Activated CD4-positive, alpha-beta T cell treated with anti-CD3 and anti-CD28 coated beads, Interleukin-2, amount 10 ng/mL, durations not matched to agents 7 days and 5 days (primary cell): ENCODE results near the gene MISP. TPM values are rescaled to one million over a fixed set of nuclear protein-coding genes. Genes with fewer than 3 reads are reported as not detected.
A peak's percentile ranks its signal among the peaks of the same experiment; 100 is the strongest.

Experiments
- CTCF ChIA-PET: fragments of 350-600 bp; sonication (Branson Sonifier 250); formaldehyde crosslinking; loops from one replicate; lab custom pipeline; 2021; ENCODE audit warnings: antibody characterized with exemption; lab: Charles Lee
- POLR2A ChIA-PET: fragments of 350-600 bp; sonication (Branson Sonifier 250); formaldehyde crosslinking; loops from one replicate; lab custom pipeline; 2021; ENCODE audit warnings: antibody characterized with exemption; lab: Charles Lee
- DNase-seq: peaks from one replicate; pipeline ENCODE4 v3.0.0-alpha.2; 2020
- H3K27ac Mint-ChIP-seq: one replicate; pipeline ENCODE4 v1.8.0; 2021; ENCODE audit warnings: mild to moderate bottlenecking, moderate library complexity, mixed read lengths
- H3K27me3 Mint-ChIP-seq: one replicate; pipeline ENCODE4 v1.8.0; 2021; ENCODE audit warnings: mixed read lengths
- H3K36me3 Mint-ChIP-seq: one replicate; pipeline ENCODE4 v1.8.0; 2021; ENCODE audit warnings: low read depth, mixed read lengths
- H3K4me1 Mint-ChIP-seq: one replicate; pipeline ENCODE4 v1.8.0; 2021; ENCODE audit warnings: mixed read lengths
- H3K4me3 Mint-ChIP-seq: one replicate; pipeline ENCODE4 v1.8.0; 2021; ENCODE audit warnings: mild to moderate bottlenecking, moderate library complexity, mixed read lengths
- H3K9me3 Mint-ChIP-seq: one replicate; pipeline ENCODE4 v1.8.0; 2021; ENCODE audit warnings: mixed read lengths
- microRNA-seq: library from miRNA; unstranded; fragments of <30 nt; microRNA quantifications from one replicate; pipeline ENCODE4 v1.2.0, GENCODE V29; 2021; ENCODE audit warnings: borderline microRNAs expressed, borderline replicate concordance
- total RNA-seq, 2 experiments: library from RNA; stranded (reverse); gene quantifications; one replicate each; pipeline ENCODE4 v1.2.3, GENCODE V29; 2021

MISP gene
- total RNA-seq, 2 experiments from 2014 or later: not detected

DNA sequence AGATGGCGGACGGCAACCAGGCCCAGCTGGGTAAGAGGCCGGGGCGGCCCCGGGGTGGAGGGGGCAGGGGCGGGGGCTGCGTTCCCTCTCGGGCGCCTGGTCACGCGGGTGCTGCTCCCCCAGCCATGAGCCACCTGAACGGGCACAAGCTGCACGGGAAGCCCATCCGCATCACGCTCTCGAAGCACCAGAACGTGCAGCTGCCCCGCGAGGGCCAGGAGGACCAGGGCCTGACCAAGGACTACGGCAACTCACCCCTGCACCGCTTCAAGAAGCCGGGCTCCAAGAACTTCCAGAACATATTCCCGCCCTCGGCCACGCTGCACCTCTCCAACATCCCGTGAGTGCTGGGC lies 57.5 kb downstream of the MISP start:
- Mint-ChIP-seq H3K36me3 (peaks cover 51% of the 10 kb centered on the region), H3K27ac (no peak overlapping the region), H3K27me3 (no peaks in the 10 kb centered on the region), H3K9me3 (no peaks in the 10 kb centered on the region), H3K4me3 (no peak overlapping the region), H3K4me1 (peaks cover 7% of the 10 kb centered on the region)
- POLR2A ChIA-PET: no interaction called here
- CTCF ChIA-PET: interaction anchor here (1.4 to 1.8 kb wide), 2 partner anchors 9 to 29 kb away, joined by 3 to 6 read pairs; no protein-coding TSS in a partner anchor
- no peak for DNase-seq

DNA sequence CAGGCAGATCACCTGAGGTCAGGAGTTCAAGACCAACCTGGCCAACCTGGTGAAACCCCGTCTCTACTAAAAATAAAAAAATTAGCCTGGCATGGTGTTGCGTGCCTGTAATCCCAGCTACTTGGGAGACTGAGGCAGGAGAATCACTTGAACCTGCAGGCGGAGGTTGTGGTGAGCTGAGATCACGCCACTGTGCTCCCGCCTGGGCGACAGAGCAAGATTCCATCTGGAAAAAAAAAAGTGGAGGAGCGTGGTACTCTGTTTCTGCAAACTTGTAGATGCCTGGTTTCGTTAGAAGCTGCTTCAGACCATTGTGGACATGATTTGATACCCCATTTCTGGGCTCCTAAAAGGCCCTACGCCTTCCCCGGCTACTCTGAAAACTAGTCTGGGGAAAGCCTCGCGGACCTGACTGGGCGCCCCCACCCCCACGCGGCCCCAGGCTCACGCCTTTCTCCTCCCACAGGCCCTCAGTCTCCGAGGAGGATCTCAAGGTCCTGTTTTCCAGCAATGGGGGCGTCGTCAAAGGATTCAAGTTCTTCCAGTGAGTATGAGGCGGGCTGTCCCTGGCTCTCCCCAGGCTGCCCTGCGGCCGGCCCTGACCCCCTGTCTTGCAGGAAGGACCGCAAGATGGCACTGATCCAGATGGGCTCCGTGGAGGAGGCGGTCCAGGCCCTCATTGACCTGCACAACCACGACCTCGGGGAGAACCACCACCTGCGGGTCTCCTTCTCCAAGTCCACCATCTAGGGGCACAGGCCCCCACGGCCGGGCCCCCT lies 59.4 kb downstream of the MISP start:
- Mint-ChIP-seq H3K4me3 (no peak overlapping the region), H3K27me3 (no peaks in the 10 kb centered on the region), H3K27ac (no peak overlapping the region), H3K4me1 (peaks cover 4% of the 10 kb centered on the region), H3K36me3 (peaks cover 52% of the 10 kb centered on the region), H3K9me3 (no peaks in the 10 kb centered on the region)
- ChIA-PET CTCF (interaction anchor here (0.6 to 0.7 kb wide), 2 partner anchors 21 to 238 kb away, joined by 4 to 5 read pairs; no protein-coding TSS in a partner anchor), POLR2A (no interaction called here)
- DNase-seq: no peak

DNA sequence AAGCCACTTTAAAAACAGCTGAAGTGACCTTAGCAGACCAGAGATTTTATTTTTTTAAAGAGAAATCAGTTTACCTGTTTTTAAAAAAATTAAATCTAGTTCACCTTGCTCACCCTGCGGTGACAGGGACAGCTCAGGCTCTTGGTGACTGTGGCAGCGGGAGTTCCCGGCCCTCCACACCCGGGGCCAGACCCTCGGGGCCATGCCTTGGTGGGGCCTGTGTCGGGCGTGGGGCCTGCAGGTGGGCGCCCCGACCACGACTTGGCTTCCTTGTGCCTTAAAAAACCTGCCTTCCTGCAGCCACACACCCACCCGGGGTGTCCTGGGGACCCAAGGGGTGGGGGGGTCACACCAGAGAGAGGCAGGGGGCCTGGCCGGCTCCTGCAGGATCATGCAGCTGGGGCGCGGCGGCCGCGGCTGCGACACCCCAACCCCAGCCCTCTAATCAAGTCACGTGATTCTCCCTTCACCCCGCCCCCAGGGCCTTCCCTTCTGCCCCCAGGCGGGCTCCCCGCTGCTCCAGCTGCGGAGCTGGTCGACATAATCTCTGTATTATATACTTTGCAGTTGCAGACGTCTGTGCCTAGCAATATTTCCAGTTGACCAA lies 60.1 kb downstream of the MISP start:
- H3K27ac Mint-ChIP-seq: no peak overlapping the region
- DNase-seq: no peak
- CTCF ChIA-PET: interaction anchor here (0.7 to 1.1 kb wide), 2 partner anchors 9 to 22 kb away, joined by 3 to 5 read pairs; no protein-coding TSS in a partner anchor
- peaks cover 55% of the 10 kb centered on the region for H3K36me3 Mint-ChIP-seq
- POLR2A ChIA-PET: no interaction called here
- peaks cover 2% of the 10 kb centered on the region for H3K9me3 Mint-ChIP-seq
- no peak overlapping the region for H3K4me3 Mint-ChIP-seq
- H3K27me3 Mint-ChIP-seq: no peaks in the 10 kb centered on the region
- H3K4me1 Mint-ChIP-seq: peaks cover 4% of the 10 kb centered on the region

DNA sequence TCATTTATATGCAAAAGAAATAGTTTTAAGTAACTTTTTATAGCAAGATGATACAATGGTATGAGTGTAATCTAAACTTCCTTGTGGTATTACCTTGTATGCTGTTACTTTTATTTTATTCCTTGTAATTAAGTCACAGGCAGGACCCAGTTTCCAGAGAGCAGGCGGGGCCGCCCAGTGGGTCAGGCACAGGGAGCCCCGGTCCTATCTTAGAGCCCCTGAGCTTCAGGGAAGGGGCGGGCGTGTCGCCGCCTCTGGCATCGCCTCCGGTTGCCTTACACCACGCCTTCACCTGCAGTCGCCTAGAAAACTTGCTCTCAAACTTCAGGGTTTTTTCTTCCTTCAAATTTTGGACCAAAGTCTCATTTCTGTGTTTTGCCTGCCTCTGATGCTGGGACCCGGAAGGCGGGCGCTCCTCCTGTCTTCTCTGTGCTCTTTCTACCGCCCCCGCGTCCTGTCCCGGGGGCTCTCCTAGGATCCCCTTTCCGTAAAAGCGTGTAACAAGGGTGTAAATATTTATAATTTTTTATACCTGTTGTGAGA lies 60.7 kb downstream of the MISP start:
- H3K4me1 Mint-ChIP-seq: peaks cover 4% of the 10 kb centered on the region
- H3K36me3 Mint-ChIP-seq: peaks cover 60% of the 10 kb centered on the region
- ChIA-PET CTCF (interaction anchor here (1.1 kb wide), 1 partner anchor 10 kb away, joined by 3 read pairs; no protein-coding TSS in a partner anchor), POLR2A (no interaction called here)
- no peak overlapping the region for H3K27ac Mint-ChIP-seq
- peaks cover 8% of the 10 kb centered on the region for H3K9me3 Mint-ChIP-seq
- H3K4me3 Mint-ChIP-seq: no peak overlapping the region
- DNase-seq: no peak
- no peaks in the 10 kb centered on the region for H3K27me3 Mint-ChIP-seq

DNA sequence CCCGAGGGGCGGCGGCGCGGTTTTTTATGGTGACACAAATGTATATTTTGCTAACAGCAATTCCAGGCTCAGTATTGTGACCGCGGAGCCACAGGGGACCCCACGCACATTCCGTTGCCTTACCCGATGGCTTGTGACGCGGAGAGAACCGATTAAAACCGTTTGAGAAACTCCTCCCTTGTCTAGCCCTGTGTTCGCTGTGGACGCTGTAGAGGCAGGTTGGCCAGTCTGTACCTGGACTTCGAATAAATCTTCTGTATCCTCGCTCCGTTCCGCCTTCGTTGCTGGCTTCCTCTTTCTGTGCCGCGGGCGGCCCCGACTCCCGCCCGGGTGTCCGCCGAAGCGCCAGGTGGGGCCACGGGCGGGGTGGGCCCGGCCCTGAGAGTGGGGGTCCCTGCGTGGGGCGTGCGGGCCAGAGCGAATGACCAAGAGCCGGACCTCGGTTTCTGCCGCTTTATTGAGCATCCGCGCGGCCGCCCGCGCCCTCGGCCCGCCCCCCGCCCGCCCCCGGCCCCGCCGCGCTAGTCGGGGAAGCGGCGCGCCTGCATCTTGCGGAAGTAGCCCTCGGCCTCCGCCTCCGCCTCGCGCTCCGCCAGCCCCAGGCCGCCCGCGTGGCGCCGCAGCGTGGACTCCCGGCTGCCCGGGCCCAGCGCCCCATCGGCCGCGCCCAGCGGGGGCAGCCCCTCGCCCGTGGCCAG lies 61.3 kb downstream of the MISP start:
- Mint-ChIP-seq H3K4me3 (no peak overlapping the region), H3K4me1 (peaks cover 3% of the 10 kb centered on the region), H3K27ac (no peak overlapping the region), H3K27me3 (no peaks in the 10 kb centered on the region), H3K9me3 (peaks cover 8% of the 10 kb centered on the region), H3K36me3 (peaks cover 58% of the 10 kb centered on the region)
- POLR2A ChIA-PET: no interaction called here
- DNase-seq: no peak
- CTCF ChIA-PET: no interaction called here

DNA sequence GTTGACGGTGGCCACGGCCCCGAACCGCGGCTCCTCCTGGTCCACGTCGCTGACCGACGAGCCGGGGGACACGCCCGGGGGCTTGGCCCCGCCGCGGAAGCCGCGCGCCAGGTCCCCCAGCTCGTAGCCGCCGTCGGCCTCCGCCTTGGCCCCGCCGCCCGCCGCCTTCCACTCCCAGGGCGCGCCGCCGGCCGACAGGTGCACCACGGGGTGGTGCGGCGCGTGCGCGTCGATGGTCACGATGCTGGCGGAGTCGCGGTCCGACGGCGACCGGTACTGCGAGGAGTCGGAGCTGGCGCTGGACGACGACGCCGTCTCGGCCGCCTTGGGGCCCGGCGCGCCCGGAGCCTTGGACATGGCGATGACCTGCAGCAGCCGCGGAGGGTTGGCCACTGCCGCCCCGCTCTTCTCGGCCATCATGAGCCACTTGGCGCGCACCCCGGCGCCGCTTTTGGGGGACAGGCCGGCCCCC lies 61.9 kb downstream of the MISP start:
- ChIA-PET POLR2A (no interaction called here), CTCF (no interaction called here)
- no peak overlapping the region for H3K4me3 Mint-ChIP-seq
- H3K9me3 Mint-ChIP-seq: peaks cover 8% of the 10 kb centered on the region
- DNase-seq: no peak
- H3K4me1 Mint-ChIP-seq: no peaks in the 10 kb centered on the region
- peaks cover 53% of the 10 kb centered on the region for H3K36me3 Mint-ChIP-seq
- no peaks in the 10 kb centered on the region for H3K27me3 Mint-ChIP-seq
- H3K27ac Mint-ChIP-seq: no peak overlapping the region

DNA sequence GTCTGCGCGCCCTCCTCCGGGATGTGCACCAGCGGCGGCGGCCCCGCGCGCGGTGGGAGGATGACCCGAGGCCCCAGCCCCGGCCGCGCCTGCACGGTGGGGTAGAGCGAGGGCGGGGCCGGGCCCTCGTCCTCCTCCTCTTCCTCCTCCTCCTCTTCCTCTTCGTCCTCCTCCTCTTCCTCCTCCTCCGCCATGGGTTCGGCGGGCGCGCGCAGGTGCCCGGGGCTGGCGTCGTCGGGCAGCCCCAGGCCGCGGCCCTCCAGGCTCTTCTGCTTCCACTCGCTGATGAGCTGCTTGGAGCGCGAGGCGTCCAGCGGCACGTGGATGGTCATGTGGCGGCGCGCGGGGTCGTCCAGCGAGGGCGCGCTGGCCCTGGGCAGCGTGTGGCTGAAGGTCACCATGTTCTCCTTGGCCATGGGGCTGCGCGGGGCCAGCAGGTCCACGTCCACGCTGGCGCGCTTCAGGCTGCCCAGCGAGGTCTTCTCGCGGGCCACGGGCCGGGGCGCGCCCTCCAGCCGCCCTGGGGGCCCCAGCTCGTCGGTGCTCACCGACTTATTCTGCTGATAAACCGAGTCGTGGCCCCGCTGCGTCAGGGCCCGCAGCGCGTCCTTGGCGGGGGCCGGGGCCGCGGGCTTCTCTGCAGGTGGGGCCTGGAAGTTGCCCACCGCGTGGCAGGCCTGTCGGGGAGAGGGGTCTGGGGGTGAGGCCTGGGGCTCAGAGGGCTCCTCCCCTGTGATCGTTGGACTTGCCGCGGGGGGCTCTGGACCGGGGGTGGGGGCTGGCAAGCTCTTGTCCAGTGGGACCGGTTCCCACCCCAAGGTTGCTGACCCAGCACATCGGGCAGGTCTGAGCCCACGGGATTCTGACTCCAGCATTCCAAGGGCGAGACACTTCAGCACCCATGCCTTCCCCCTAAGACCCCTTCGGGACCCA lies 62.6 kb downstream of the MISP start:
- no peak overlapping the region for H3K4me3 Mint-ChIP-seq
- peaks cover 8% of the 10 kb centered on the region for H3K9me3 Mint-ChIP-seq
- no peaks in the 10 kb centered on the region for H3K27me3 Mint-ChIP-seq
- CTCF ChIA-PET: no interaction called here
- no peaks in the 10 kb centered on the region for H3K4me1 Mint-ChIP-seq
- H3K27ac Mint-ChIP-seq: no peak overlapping the region
- DNase-seq: no peak
- POLR2A ChIA-PET: no interaction called here
- peaks cover 48% of the 10 kb centered on the region for H3K36me3 Mint-ChIP-seq

Small RNA genes within 50 kb of the gene (microRNA-seq; reads per million reads assigned to microRNA genes)
- 26.6 reads per million, percentile 53 among the genes with 10 or more reads in this experiment for gene MIR3187
- 13.9 reads per million, percentile 44 among the genes with 10 or more reads in this experiment for gene MIR4745

Other genes starting within 250 kb of the MISP start
- gene TPGS1, start 243.6 kb upstream of the MISP start, total RNA-seq: 10 to 100 TPM; 21.6 to 27.1 TPM
- 10 to 100 TPM; 43.7 to 50.8 TPM for gene CDC34, start 219.4 kb upstream of the MISP start, total RNA-seq
- gene GZMM, start 207.1 kb upstream of the MISP start, total RNA-seq: 10 to 100 TPM; 44.5 to 47.4 TPM
- 100 to 1,000 TPM; 233 TPM for gene BSG, start 178.5 kb upstream of the MISP start, total RNA-seq
- gene HCN2, start 161.2 kb upstream of the MISP start, total RNA-seq: 1 to 10 TPM; 2.6 to 3.2 TPM
- 10 to 100 TPM; 42.1 to 52.3 TPM for gene POLRMT, start 117.6 kb upstream of the MISP start, total RNA-seq
- gene FGF22, start 111.2 kb upstream of the MISP start, total RNA-seq: under 1 TPM in 1 of 2 experiments, not detected in 1; 0.12 TPM
- gene RNF126, start 87.9 kb upstream of the MISP start, total RNA-seq: 10 to 100 TPM; 71.5 to 80.3 TPM
- gene FSTL3, start 74.7 kb upstream of the MISP start, total RNA-seq: 1 to 10 TPM; 1.6 to 2.1 TPM
- gene PRSS57, start 55.7 kb upstream of the MISP start, total RNA-seq: not detected
- gene PALM, start 42.2 kb upstream of the MISP start, total RNA-seq: not detected
- 100 to 1,000 TPM; 487 to 536 TPM for gene PTBP1, start 46.3 kb downstream of the MISP start, total RNA-seq
- not detected for gene PLPPR3, start 70.8 kb downstream of the MISP start, total RNA-seq
- gene AZU1, start 76.7 kb downstream of the MISP start, total RNA-seq: not detected
- gene PRTN3, start 89.9 kb downstream of the MISP start, total RNA-seq: not detected
- not detected for gene ELANE, start 101.2 kb downstream of the MISP start, total RNA-seq
- gene CFD, start 108.6 kb downstream of the MISP start, total RNA-seq: 1 to 10 TPM; 1.5 to 1.6 TPM
- 10 to 100 TPM; 72.5 to 88.1 TPM for gene MED16, start 142.1 kb downstream of the MISP start, total RNA-seq
- gene RNU6-9, start 142.4 kb downstream of the MISP start, total RNA-seq: not detected
- gene R3HDM4, start 162.1 kb downstream of the MISP start, total RNA-seq: 100 to 1,000 TPM; 120 to 121 TPM
- 1 to 10 TPM in 1 of 2 experiments, under 1 TPM in 1; 0.72 to 1.1 TPM for gene KISS1R, start 166.2 kb downstream of the MISP start, total RNA-seq
- gene ARID3A, start 174.9 kb downstream of the MISP start, total RNA-seq: 10 to 100 TPM; 25.8 to 28.4 TPM
- 10 to 100 TPM; 39.2 to 49.2 TPM for gene WDR18, start 233.2 kb downstream of the MISP start, total RNA-seq
- gene GRIN3B, start 249.3 kb downstream of the MISP start, total RNA-seq: not detected